GM19438 (cell line): ENCODE data around the gene GPC5.
A peak's percentile ranks its signal among the peaks of the same experiment; 100 is the strongest.
"Not testable (repeated sequence)": the region's sequence is repeated elsewhere in the genome, so short reads cannot be mapped to it uniquely, and the experiment has no call there.

Source experiments
- ATAC-seq: cut with Tn5 transposase; IDR thresholded peaks from one replicate; pipeline ENCODE4 v1.9.1; 2021; ENCODE audit warnings: low read depth; ENCODE audit not compliant: unreplicated experiment

GPC5 gene

GRCh38 chr13:91816263-91816807 lies 417.9 kb downstream of the GPC5 start:
- ATAC-seq = no peak

DNA sequence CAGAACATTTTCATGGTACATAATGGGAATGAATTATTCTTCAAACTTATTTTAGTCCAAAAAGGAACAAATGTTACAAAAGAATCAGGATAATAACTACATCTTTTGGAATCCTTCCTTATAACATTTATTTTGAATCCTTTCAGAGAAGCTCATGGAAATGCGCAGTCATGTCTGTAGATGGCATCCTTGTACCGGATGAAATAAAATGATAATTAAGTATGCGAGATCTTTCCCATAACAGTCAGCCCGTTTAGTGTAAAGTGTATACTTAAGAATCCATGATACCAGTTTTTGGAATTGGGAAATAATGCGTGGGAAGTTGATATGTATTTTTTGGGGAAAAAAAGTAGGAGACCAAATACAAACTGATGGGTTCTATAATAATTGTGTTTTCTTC lies 418.8 kb downstream of the GPC5 start:
- ATAC-seq = no peak

GRCh38 chr13:91824416-91824815 lies 426.0 kb downstream of the GPC5 start:
- ATAC-seq = no peak

GRCh38 chr13:91825516-91825915 lies 427.1 kb downstream of the GPC5 start:
- no peak for ATAC-seq

- no peak for ATAC-seq
These were observed 438.1 kb downstream of the GPC5 start for GRCh38 chr13:91836553-91836952.

DNA sequence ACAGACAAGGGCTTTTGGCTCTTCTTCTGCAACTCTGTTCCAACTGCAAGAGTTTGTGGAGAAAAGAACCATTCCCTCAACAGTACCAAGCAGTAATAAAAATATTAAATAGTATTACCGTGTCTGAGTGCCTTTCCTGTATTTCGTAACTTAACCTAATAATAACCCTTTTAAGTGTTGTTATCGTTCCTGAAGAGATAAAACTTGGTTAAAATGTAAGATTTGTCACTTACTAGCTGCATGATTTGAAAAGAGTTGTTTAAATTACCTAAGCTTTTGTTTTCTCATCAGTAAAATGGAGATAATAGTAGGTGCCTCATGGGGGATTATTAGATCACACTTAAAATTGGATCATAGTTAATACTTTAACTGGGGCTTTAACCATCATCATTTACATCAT lies 447.2 kb downstream of the GPC5 start:
- no peak for ATAC-seq

DNA sequence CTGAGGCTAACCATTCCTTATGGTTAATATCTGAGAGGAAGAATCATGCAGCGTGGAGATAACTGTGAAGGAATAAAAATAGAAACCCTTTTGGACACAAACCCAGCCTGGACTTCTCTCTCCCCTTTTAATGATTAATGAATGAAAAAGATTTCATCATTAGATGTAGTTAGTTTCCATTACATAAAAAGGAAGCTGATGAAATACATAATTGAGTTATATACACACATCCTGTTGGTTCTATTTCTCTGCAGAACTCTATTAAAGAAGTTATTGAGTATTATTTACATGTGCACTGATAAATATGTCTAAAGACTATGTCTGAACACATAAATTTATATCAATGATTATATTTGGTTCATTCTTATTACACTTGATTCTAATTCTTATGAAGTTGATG lies 465.3 kb downstream of the GPC5 start:
- no peak for ATAC-seq

- no peak for ATAC-seq
These were observed 469.9 kb downstream of the GPC5 start for GRCh38 chr13:91868351-91868750.

GRCh38 chr13:91878491-91878890 lies 480.1 kb downstream of the GPC5 start:
- no peak for ATAC-seq

- ATAC-seq = no peak
These were observed 480.9 kb downstream of the GPC5 start for GRCh38 chr13:91879360-91879759.

DNA sequence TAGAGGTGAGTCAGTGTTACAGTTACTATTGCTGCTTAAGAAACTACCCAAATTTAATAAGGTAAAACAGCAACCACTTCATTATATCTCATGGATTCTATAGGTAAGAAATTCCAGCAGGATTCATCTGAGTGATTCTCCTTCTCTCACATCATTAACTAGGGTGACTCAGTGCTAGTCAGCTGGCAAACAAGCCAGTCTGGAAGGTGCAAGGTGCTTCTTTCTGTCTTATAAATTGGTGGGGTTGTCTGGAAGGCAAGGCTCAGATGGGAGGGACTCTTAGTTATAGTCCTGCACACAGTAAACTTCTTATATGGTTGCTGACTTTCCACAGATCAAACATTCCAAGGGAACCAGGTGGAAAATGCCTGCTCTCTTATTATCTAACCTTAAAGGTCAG lies 484.5 kb downstream of the GPC5 start:
- ATAC-seq = no peak

GRCh38 chr13:91889641-91890040 lies 491.2 kb downstream of the GPC5 start:
- ATAC-seq = no peak

GRCh38 chr13:91891141-91891540 lies 492.7 kb downstream of the GPC5 start:
- ATAC-seq = no peak

- no peak for ATAC-seq
These were observed 494.6 kb downstream of the GPC5 start for GRCh38 chr13:91893040-91893439.

DNA sequence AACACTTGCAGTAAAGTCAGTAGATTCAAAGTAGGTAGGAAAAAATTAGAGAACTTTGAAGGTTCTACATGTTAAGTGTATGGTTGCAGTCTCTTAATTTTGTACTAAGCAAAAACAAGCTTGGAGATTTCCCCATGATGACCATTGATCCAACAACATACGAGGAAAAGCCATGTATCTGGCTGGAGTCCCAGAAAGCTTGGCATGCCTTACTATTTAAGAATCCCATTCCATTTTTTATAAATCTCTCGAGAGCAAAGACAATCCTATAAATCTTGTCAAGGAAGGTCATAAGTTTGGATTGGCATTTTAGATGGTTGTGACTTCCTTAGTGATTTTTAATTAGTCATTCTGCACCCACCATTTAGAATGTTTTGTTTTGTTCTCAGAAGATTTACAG lies 495.9 kb downstream of the GPC5 start:
- ATAC-seq = no peak

DNA sequence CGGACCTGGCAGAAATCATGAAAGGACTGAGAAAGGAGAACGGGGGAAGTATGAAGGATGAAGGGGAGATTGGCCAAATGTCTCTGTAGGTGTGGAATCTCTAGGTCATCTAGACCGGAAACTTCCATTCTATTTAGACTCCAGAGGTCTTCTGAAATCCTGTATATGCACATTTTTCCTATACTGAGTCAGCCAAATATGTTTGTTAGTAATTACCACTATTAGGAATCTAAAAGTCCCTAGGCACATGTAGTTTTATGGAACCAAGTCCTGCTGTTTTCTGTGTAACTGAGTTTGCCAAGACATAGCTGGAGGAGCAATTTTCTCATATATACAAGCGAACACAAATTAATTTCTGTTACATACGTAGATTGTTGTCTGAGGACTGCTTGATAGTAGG lies 498.1 kb downstream of the GPC5 start:
- ATAC-seq = no peak

GRCh38 chr13:91898986-91899385 lies 500.6 kb downstream of the GPC5 start:
- ATAC-seq = not testable (repeated sequence)

DNA sequence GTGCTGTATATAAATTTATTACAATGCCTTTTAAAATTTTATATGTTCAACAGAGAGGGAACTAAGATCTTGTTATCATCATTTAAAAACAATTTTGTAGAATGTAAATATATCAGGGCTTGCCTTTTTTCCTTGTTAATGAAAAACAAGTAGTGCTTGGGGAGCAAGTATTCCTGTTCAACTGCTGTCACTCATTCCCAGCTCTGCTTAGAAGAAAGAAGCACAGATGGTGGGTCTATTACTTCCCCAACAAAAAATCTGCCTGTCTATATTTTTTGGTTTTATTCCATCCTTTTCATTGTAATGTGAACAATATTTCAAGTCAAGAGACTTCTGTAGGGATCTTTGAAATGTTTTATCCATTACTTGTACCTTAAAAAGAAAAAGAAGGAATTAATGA lies 503.9 kb downstream of the GPC5 start:
- no peak for ATAC-seq

- ATAC-seq = peak; percentile 80
These were observed 505.6 kb downstream of the GPC5 start for GRCh38 chr13:91904005-91904404.

GRCh38 chr13:91904597-91904996 lies 506.2 kb downstream of the GPC5 start:
- peak; percentile 58 for ATAC-seq

DNA sequence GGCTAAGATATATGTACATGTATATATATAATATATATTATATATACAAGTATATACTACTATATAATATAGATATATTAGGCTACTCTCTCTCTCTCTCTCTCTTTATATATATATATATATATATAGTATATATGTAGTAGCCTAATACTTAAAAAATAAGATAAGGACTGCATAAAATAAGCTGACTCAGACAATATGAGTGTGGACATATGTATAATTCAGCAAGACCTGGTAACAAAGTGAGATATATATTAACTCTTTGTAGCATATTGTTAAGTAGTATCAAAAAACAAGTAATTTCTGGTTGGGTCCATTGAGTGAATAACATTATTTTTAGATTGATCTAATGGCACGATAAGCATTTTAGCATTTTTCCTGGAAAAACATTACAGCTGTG lies 509.0 kb downstream of the GPC5 start:
- no peak for ATAC-seq

- no peak for ATAC-seq
These were observed 511.2 kb downstream of the GPC5 start for GRCh38 chr13:91909617-91910016.

DNA sequence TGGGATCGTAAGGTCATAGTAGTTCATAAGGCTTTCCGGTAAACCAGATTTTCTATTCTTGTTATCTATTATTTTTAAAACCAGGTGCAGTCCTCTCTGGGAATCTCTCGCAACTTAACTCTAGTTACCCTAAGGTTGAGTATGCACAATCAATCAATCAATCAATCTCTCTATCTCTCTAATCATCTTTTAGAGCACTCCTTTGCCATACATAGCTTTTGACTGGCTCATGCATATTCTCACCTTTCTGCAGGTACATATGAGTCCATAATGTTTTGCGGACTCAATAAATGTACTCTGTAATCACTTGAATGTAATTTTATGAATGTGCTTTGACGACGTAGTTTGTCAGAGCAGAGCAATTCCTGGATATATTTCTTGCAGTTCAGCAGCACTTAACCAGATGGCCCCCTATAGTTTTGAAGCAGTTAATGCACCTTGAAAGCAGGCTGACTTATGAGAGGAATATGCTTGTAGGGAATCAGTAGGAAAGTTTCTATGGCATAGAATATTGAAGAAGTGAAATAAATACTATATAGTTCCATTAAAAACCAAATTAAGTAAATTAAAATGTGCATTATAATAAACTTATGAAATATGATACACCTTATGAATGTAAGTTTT lies 524.7 kb downstream of the GPC5 start:
- no peak for ATAC-seq
